ENCODE measurements around the gene CAPN5. TPM values are rescaled to one million over a fixed set of nuclear protein-coding genes. Genes with fewer than 3 reads are reported as not detected.

CAPN5 gene
- total RNA-seq, 1 donor = 1.4 TPM

GRCh38 chr11:77127920-77128691 lies 61.3 kb downstream of the CAPN5 start, which contains the start of gene MYO7A:
Gene MYO7A (plus strand): TSS chr11:77128246. CDS start chr11:77130635, 2,389 bp downstream.
- Histone ChIP-seq H3K4me1 (ENCODE audit: insufficient read depth, low read length) (peaks cover 11% of the 10 kb centered on the region), H3K27me3 (ENCODE audit: insufficient read depth, low read length) (no peaks in the 10 kb centered on the region), H3K4me3 (ENCODE audit: low read length) (no peak within 1 kb of the TSS), H3K9me3 (ENCODE audit: low read depth, low read length) (no peaks in the 10 kb centered on the region)

GRCh38 chr11:77129069-77129841 lies 62.5 kb downstream of the CAPN5 start:
- Histone ChIP-seq H3K4me3 (ENCODE audit: low read length) (no peak overlapping the region), H3K9me3 (ENCODE audit: low read depth, low read length) (no peaks in the 10 kb centered on the region), H3K4me1 (ENCODE audit: insufficient read depth, low read length) (peaks cover 11% of the 10 kb centered on the region), H3K27me3 (ENCODE audit: insufficient read depth, low read length) (no peaks in the 10 kb centered on the region)

GRCh38 chr11:77129842-77130756 lies 63.3 kb downstream of the CAPN5 start:
- Histone ChIP-seq H3K27me3 (ENCODE audit: insufficient read depth, low read length) (no peaks in the 10 kb centered on the region), H3K4me3 (ENCODE audit: low read length) (no peak overlapping the region), H3K9me3 (ENCODE audit: low read depth, low read length) (no peaks in the 10 kb centered on the region), H3K4me1 (ENCODE audit: insufficient read depth, low read length) (peaks cover 11% of the 10 kb centered on the region)

- H3K4me3 ChIP-seq (ENCODE audit: low read length) = no peak overlapping the region
Observed at GRCh38 chr11:77130763-77131513, 64.2 kb downstream of the CAPN5 start.

GRCh38 chr11:77131560-77131959 lies 64.8 kb downstream of the CAPN5 start:
- Histone ChIP-seq H3K27me3 (ENCODE audit: insufficient read depth, low read length) (peaks cover 2% of the 10 kb centered on the region), H3K9me3 (ENCODE audit: low read depth, low read length) (no peaks in the 10 kb centered on the region), H3K4me1 (ENCODE audit: insufficient read depth, low read length) (peaks cover 11% of the 10 kb centered on the region), H3K4me3 (ENCODE audit: low read length) (no peak overlapping the region)

More at GRCh38 chr11:77130763-77131513, 64.2 kb downstream of the CAPN5 start:
- Histone ChIP-seq H3K9me3 (ENCODE audit: low read depth, low read length) (no peaks in the 10 kb centered on the region), H3K27me3 (ENCODE audit: insufficient read depth, low read length) (no peaks in the 10 kb centered on the region), H3K4me1 (ENCODE audit: insufficient read depth, low read length) (peaks cover 11% of the 10 kb centered on the region)

GRCh38 chr11:77135069-77135468 lies 68.3 kb downstream of the CAPN5 start:
- H3K9me3 ChIP-seq (ENCODE audit: low read depth, low read length) = no peaks in the 10 kb centered on the region
- H3K27me3 ChIP-seq (ENCODE audit: insufficient read depth, low read length) = peaks cover 2% of the 10 kb centered on the region
- H3K4me1 ChIP-seq (ENCODE audit: insufficient read depth, low read length) = no peaks in the 10 kb centered on the region
- no peak overlapping the region for H3K4me3 ChIP-seq (ENCODE audit: low read length)

- Histone ChIP-seq H3K4me1 (ENCODE audit: insufficient read depth, low read length) (no peaks in the 10 kb centered on the region), H3K27me3 (ENCODE audit: insufficient read depth, low read length) (peaks cover 2% of the 10 kb centered on the region), H3K9me3 (ENCODE audit: low read depth, low read length) (no peaks in the 10 kb centered on the region), H3K4me3 (ENCODE audit: low read length) (no peak overlapping the region)
Observed at GRCh38 chr11:77136074-77136473, 69.3 kb downstream of the CAPN5 start.

GRCh38 chr11:77136784-77137420 lies 70.1 kb downstream of the CAPN5 start:
- H3K27me3 ChIP-seq (ENCODE audit: insufficient read depth, low read length) = peaks cover 2% of the 10 kb centered on the region
- H3K9me3 ChIP-seq (ENCODE audit: low read depth, low read length) = no peaks in the 10 kb centered on the region
- no peaks in the 10 kb centered on the region for H3K4me1 ChIP-seq (ENCODE audit: insufficient read depth, low read length)
- H3K4me3 ChIP-seq (ENCODE audit: low read length) = no peak overlapping the region

GRCh38 chr11:77137421-77137820 lies 70.7 kb downstream of the CAPN5 start:
- H3K4me3 ChIP-seq (ENCODE audit: low read length) = no peak overlapping the region
- peaks cover 2% of the 10 kb centered on the region for H3K27me3 ChIP-seq (ENCODE audit: insufficient read depth, low read length)
- no peaks in the 10 kb centered on the region for H3K9me3 ChIP-seq (ENCODE audit: low read depth, low read length)
- no peaks in the 10 kb centered on the region for H3K4me1 ChIP-seq (ENCODE audit: insufficient read depth, low read length)

GRCh38 chr11:77138106-77138649 lies 71.4 kb downstream of the CAPN5 start:
- no peak overlapping the region for H3K4me3 ChIP-seq (ENCODE audit: low read length)
- H3K27me3 ChIP-seq (ENCODE audit: insufficient read depth, low read length) = peaks cover 2% of the 10 kb centered on the region
- no peaks in the 10 kb centered on the region for H3K9me3 ChIP-seq (ENCODE audit: low read depth, low read length)
- no peaks in the 10 kb centered on the region for H3K4me1 ChIP-seq (ENCODE audit: insufficient read depth, low read length)

GRCh38 chr11:77139201-77139600 lies 72.4 kb downstream of the CAPN5 start:
- Histone ChIP-seq H3K9me3 (ENCODE audit: low read depth, low read length) (no peaks in the 10 kb centered on the region), H3K4me1 (ENCODE audit: insufficient read depth, low read length) (no peaks in the 10 kb centered on the region), H3K4me3 (ENCODE audit: low read length) (no peak overlapping the region), H3K27me3 (ENCODE audit: insufficient read depth, low read length) (peaks cover 2% of the 10 kb centered on the region)

GRCh38 chr11:77140231-77140851 lies 73.6 kb downstream of the CAPN5 start:
- no peak overlapping the region for H3K4me3 ChIP-seq (ENCODE audit: low read length)
- H3K27me3 ChIP-seq (ENCODE audit: insufficient read depth, low read length) = peaks cover 2% of the 10 kb centered on the region

GRCh38 chr11:77141034-77141433 lies 74.3 kb downstream of the CAPN5 start:
- no peaks in the 10 kb centered on the region for H3K9me3 ChIP-seq (ENCODE audit: low read depth, low read length)
- peaks cover 2% of the 10 kb centered on the region for H3K27me3 ChIP-seq (ENCODE audit: insufficient read depth, low read length)
- H3K4me1 ChIP-seq (ENCODE audit: insufficient read depth, low read length) = no peaks in the 10 kb centered on the region
- no peak overlapping the region for H3K4me3 ChIP-seq (ENCODE audit: low read length)

More at GRCh38 chr11:77140231-77140851, 73.6 kb downstream of the CAPN5 start:
- Histone ChIP-seq H3K4me1 (ENCODE audit: insufficient read depth, low read length) (no peaks in the 10 kb centered on the region), H3K9me3 (ENCODE audit: low read depth, low read length) (no peaks in the 10 kb centered on the region)
